ENCODE measurements around the gene RABGAP1L. TPM values are rescaled to one million over a fixed set of nuclear protein-coding genes. Genes with fewer than 3 reads are reported as not detected.
"Not testable (repeated sequence)": the region's sequence is repeated elsewhere in the genome, so short reads cannot be mapped to it uniquely, and the experiment has no call there.

Gene RABGAP1L
- total RNA-seq, 1 donor from 2014 or later: 30.2 TPM

DNA sequence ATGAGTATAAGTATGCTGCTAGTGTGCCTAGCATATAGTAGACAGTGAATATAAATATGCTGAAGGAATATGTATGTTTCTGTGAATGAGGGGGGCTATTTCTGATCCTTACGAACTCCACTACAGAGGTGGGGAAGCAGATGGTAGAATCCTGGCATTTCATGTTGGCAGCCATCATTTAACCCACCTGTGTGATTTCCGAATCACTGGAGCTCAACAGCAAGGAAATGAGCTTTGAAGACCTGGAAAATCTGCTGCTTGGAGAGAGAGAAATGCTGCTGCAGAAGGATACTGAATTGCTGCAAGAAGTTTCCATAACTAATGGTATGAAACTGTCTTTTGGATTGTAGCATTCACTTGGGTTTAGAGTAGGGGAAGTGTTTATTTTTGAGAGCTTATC, 83.5 kb downstream of the RABGAP1L start:
- Mint-ChIP-seq H3K36me3 (ENCODE audit: low read depth, unreplicated experiment) (peaks cover 8% of the 10 kb centered on the region), H3K4me1 (ENCODE audit: unreplicated experiment) (no peaks in the 10 kb centered on the region), H3K27ac (ENCODE audit: unreplicated experiment) (no peak overlapping the region), H3K27me3 (ENCODE audit: unreplicated experiment) (no peaks in the 10 kb centered on the region), H3K9me3 (ENCODE audit: unreplicated experiment) (no peaks in the 10 kb centered on the region), H3K4me3 (ENCODE audit: unreplicated experiment) (no peak overlapping the region)
- TF ChIP-seq, protein P1, sequence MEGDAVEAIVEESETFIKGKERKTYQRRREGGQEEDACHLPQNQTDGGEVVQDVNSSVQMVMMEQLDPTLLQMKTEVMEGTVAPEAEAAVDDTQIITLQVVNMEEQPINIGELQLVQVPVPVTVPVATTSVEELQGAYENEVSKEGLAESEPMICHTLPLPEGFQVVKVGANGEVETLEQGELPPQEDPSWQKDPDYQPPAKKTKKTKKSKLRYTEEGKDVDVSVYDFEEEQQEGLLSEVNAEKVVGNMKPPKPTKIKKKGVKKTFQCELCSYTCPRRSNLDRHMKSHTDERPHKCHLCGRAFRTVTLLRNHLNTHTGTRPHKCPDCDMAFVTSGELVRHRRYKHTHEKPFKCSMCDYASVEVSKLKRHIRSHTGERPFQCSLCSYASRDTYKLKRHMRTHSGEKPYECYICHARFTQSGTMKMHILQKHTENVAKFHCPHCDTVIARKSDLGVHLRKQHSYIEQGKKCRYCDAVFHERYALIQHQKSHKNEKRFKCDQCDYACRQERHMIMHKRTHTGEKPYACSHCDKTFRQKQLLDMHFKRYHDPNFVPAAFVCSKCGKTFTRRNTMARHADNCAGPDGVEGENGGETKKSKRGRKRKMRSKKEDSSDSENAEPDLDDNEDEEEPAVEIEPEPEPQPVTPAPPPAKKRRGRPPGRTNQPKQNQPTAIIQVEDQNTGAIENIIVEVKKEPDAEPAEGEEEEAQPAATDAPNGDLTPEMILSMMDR (IDR thresholded peaks at IDR 0.05; ENCODE audit: unreplicated experiment): no peak
- DNase-seq (ENCODE audit: low spot score): no peak

GRCh38 chr1:174243451-174244000, 84.2 kb downstream of the RABGAP1L start:
- H3K9me3 Mint-ChIP-seq (ENCODE audit: unreplicated experiment): no peaks in the 10 kb centered on the region
- H3K27me3 Mint-ChIP-seq (ENCODE audit: unreplicated experiment): no peaks in the 10 kb centered on the region
- no peak overlapping the region for H3K27ac Mint-ChIP-seq (ENCODE audit: unreplicated experiment)

GRCh38 chr1:174244017-174244416, 84.7 kb downstream of the RABGAP1L start:
- no peak for DNase-seq (ENCODE audit: low spot score)
- TF ChIP-seq, protein P1 (IDR thresholded peaks at IDR 0.05; ENCODE audit: unreplicated experiment): no peak
- Mint-ChIP-seq H3K4me3 (ENCODE audit: unreplicated experiment) (no peak overlapping the region), H3K36me3 (ENCODE audit: low read depth, unreplicated experiment) (peaks cover 8% of the 10 kb centered on the region), H3K27ac (ENCODE audit: unreplicated experiment) (no peak overlapping the region), H3K4me1 (ENCODE audit: unreplicated experiment) (no peaks in the 10 kb centered on the region), H3K9me3 (ENCODE audit: unreplicated experiment) (no peaks in the 10 kb centered on the region), H3K27me3 (ENCODE audit: unreplicated experiment) (no peaks in the 10 kb centered on the region)

More at GRCh38 chr1:174243451-174244000, 84.2 kb downstream of the RABGAP1L start:
- TF ChIP-seq, protein P1 (IDR thresholded peaks at IDR 0.05; ENCODE audit: unreplicated experiment): no peak
- no peak for DNase-seq (ENCODE audit: low spot score)
- Mint-ChIP-seq H3K4me3 (ENCODE audit: unreplicated experiment) (no peak overlapping the region), H3K4me1 (ENCODE audit: unreplicated experiment) (no peaks in the 10 kb centered on the region), H3K36me3 (ENCODE audit: low read depth, unreplicated experiment) (peaks cover 8% of the 10 kb centered on the region)

GRCh38 chr1:174247472-174247871, 88.2 kb downstream of the RABGAP1L start:
- Mint-ChIP-seq H3K9me3 (ENCODE audit: unreplicated experiment) (no peaks in the 10 kb centered on the region), H3K4me1 (ENCODE audit: unreplicated experiment) (no peaks in the 10 kb centered on the region), H3K4me3 (ENCODE audit: unreplicated experiment) (no peak overlapping the region), H3K27ac (ENCODE audit: unreplicated experiment) (no peak overlapping the region), H3K36me3 (ENCODE audit: low read depth, unreplicated experiment) (peaks cover 3% of the 10 kb centered on the region), H3K27me3 (ENCODE audit: unreplicated experiment) (no peaks in the 10 kb centered on the region)
- DNase-seq (ENCODE audit: low spot score): no peak
- TF ChIP-seq, protein P1 (IDR thresholded peaks at IDR 0.05; ENCODE audit: unreplicated experiment): no peak

DNA sequence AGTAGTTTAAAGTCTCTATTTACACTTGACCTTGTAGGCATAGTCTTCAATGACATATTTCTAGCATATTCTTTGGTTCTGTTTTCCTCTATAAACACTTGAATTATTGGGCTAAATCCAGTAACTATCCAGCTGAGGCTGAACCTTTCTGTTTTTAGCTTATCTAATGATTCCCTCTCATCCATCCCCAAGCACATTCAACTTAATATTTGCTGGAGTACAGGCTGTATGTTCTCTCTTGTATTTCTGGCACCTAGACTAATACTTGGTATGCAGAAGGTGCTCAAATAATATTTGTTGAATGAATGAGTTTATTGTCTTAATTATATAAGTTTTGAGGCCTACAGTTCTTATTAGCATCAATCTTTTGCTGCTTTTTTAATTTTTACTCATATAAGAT, 88.7 kb downstream of the RABGAP1L start:
- H3K4me1 Mint-ChIP-seq (ENCODE audit: unreplicated experiment): no peaks in the 10 kb centered on the region
- no peak for DNase-seq (ENCODE audit: low spot score)
- peaks cover 3% of the 10 kb centered on the region for H3K36me3 Mint-ChIP-seq (ENCODE audit: low read depth, unreplicated experiment)
- no peak overlapping the region for H3K27ac Mint-ChIP-seq (ENCODE audit: unreplicated experiment)
- no peaks in the 10 kb centered on the region for H3K9me3 Mint-ChIP-seq (ENCODE audit: unreplicated experiment)
- H3K4me3 Mint-ChIP-seq (ENCODE audit: unreplicated experiment): no peak overlapping the region
- TF ChIP-seq, protein P1 (IDR thresholded peaks at IDR 0.05; ENCODE audit: unreplicated experiment): no peak
- H3K27me3 Mint-ChIP-seq (ENCODE audit: unreplicated experiment): no peaks in the 10 kb centered on the region

DNA sequence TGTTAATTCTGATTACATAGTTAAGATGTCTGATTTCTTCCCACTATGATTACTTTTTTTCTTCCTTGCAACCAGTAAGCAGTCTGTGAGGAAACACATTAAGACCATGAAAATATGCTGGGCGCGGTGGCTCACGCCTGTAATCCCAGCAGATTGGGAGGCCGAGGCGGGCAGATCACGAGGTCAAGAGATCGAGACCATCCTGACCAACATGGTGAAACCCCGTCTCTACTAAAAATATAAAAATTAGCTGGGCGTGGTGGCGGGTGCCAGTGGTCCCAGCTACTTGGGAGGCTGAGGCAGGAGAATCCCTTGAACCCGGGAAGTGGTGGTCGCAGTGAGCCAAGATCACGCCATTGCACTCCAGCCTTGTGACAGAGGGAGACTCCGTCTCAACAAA, 97.1 kb downstream of the RABGAP1L start:
- H3K9me3 Mint-ChIP-seq (ENCODE audit: unreplicated experiment); H3K4me1 Mint-ChIP-seq (ENCODE audit: unreplicated experiment); H3K36me3 Mint-ChIP-seq (ENCODE audit: low read depth, unreplicated experiment); H3K4me3 Mint-ChIP-seq (ENCODE audit: unreplicated experiment); H3K27ac Mint-ChIP-seq (ENCODE audit: unreplicated experiment); H3K27me3 Mint-ChIP-seq (ENCODE audit: unreplicated experiment); DNase-seq (ENCODE audit: low spot score): not testable (repeated sequence)

Data from endothelial cell (in vitro differentiated cells).